Measurements from ENCODE around the gene KLC4.

Gene KLC4

GRCh38 chr6:43050981-43051380 is 8.4 kb upstream of the KLC4 start:
- DNase-seq (ENCODE audit: low spot score), result no peak
- TF ChIP-seq CTCF (IDR thresholded peaks at IDR 0.05; ENCODE audit: extremely low read depth, missing control alignments), result no peak

DNA sequence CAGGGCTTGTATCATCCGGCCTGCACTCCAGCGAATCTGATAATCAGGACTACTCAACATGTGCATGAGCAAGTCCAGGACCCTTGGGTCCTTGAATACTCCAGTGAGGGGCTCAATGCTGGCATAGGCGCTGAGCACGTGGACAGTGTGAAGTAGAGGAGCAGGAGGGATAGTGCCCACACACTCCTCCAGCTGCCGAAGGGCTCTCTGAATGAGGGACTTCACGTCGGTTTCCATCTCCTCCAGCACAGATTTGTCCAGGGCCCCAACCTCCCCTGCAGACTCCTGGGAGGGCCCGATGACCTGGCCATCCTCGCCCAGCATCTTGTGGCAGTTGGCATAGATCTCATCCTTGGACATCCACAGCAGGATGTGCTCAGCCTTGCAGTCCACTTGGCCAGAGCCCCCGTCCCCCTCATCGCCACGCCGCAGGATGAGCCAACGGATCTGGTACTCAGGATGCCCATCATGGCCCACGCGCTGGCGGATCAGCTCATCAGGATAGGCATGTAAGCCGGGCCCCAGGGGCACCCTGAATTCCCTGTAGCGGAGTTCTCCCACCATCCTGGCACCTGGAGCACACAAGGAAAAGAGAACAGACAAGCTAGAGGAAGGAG is 7.1 kb upstream of the KLC4 start:
- no peak for TF ChIP-seq CTCF (IDR thresholded peaks at IDR 0.05; ENCODE audit: extremely low read depth, missing control alignments)
- no peak for DNase-seq (ENCODE audit: low spot score)

- peak; percentile 41 for DNase-seq (ENCODE audit: low spot score)
Measured at GRCh38 chr6:43052842-43053544, 6.4 kb upstream of the KLC4 start.

GRCh38 chr6:43053545-43054205 is 5.8 kb upstream of the KLC4 start, which contains the start of gene CUL7:
Gene CUL7, minus strand, starts transcription at chr6:43053851. Its CDS starts 1,063 bp downstream, at chr6:43052788.
- no peak for TF ChIP-seq CTCF (IDR thresholded peaks at IDR 0.05; ENCODE audit: extremely low read depth, missing control alignments)
- DNase-seq (ENCODE audit: low spot score), result peak; percentile 96

More at GRCh38 chr6:43052842-43053544, 6.4 kb upstream of the KLC4 start:
- TF ChIP-seq CTCF (IDR thresholded peaks at IDR 0.05; ENCODE audit: extremely low read depth, missing control alignments), result no peak

DNA sequence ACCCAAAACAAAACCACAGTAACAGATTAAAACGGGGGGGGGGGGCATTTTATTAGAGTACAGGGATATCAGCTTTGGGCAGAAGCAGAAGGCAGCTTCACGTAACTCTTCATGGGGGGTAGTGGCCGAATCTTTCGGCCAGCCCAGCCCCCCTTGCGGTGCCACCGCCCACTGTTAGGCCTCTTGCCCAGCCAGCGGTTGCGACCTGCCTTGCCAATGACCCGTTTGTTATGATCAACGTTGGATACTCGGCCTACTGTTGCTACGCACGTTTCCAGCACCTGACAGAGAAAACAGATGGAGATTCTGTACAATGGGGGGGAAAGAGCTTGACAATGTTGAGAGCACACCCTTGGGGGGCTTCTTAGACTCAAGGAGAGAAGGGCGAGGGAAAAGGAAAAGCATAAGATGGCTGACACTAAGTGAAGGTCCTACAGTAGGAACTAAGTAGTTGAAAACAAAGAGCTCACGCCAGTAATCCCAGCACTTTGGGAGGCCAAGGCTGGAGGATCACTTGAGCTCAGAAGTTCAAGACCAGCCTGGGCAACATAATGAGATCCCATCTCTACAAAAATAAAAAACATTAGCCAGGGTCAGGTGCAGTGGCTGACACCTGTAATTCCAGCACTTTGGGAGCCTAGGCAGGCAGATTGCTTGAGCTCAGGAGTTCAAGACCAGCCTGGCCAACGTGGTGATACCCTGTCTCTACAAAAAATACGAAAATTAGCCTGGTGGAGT is 5.1 kb upstream of the KLC4 start:
- no peak for TF ChIP-seq CTCF (IDR thresholded peaks at IDR 0.05; ENCODE audit: extremely low read depth, missing control alignments)

GRCh38 chr6:43055966-43056365 is 3.5 kb upstream of the KLC4 start:
- TF ChIP-seq CTCF (IDR thresholded peaks at IDR 0.05; ENCODE audit: extremely low read depth, missing control alignments), result no peak
- no peak for DNase-seq (ENCODE audit: low spot score)

More for the DNA sequence above, 5.1 kb upstream of the KLC4 start:
- DNase-seq (ENCODE audit: low spot score), result no peak

Measured in GM20000 (cell line).